PFSK-1 (cell line): ENCODE results near the gene TTC13.

Experiments
- FOXP2 ChIP-seq: optimal IDR thresholded peaks from 2 replicates; pipeline ENCODE3; 2011; ENCODE audit warnings: borderline replicate concordance, control low read depth, inconsistent platforms; ENCODE audit not compliant: insufficient read depth; ENCODE audit errors: extremely low read length, extremely low read depth
- POLR2AphosphoS5 ChIP-seq: IDR thresholded peaks from 2 replicates; pipeline ENCODE4 v1.6.1; 2012; ENCODE audit warnings: low read depth, mild to moderate bottlenecking, control low read depth, low read length, moderate library complexity
- REST ChIP-seq, 2 experiments: IDR thresholded peaks; 2 replicates each; pipeline versions ENCODE4 v1.6.1 to v1.8.0; 2011 to 2012; ENCODE audit warnings: low read depth in 2 of 2, low read length in 2 of 2, control low read depth in 1 of 2, inconsistent platforms in 1 of 2, mild to moderate bottlenecking in 1 of 2, moderate library complexity in 1 of 2; ENCODE audit not compliant: insufficient read depth in 1 of 2
- SIN3A ChIP-seq: IDR thresholded peaks from 2 replicates; pipeline ENCODE4 v1.6.1; 2012; ENCODE audit warnings: mild to moderate bottlenecking, low read length, moderate library complexity, borderline replicate concordance; ENCODE audit not compliant: insufficient read depth
- TAF1 ChIP-seq: IDR thresholded peaks from 2 replicates; pipeline ENCODE4 v1.6.1; 2012; ENCODE audit warnings: low read length, control low read depth, borderline replicate concordance; ENCODE audit not compliant: insufficient read depth

GRCh38 chr1:230861970-230862595, 116.6 kb downstream of the TTC13 start:
- TF ChIP-seq POLR2AphosphoS5 (no peak), TAF1 (no peak), SIN3A (no peak), FOXP2 (no peak), REST (IDR thresholded peaks at IDR 0.05; ENCODE audit: insufficient read depth in 1 of 2, low read depth in 2 of 2, low read length in 2 of 2) (no peak)
